NOMO-1 treated with DMSO at 0.1 percent for 48 hours (cell line): Measurements from ENCODE around the gene ALK.

Experiments
- DNase-seq: peaks from one replicate; lab custom pipeline; 2025; ENCODE audit not compliant: unreplicated experiment; lab: John Stamatoyannopoulos, UW

The ALK gene

GRCh38 chr2:29345236-29345635 is 576.1 kb downstream of the ALK start:
- DNase-seq, result no peak

DNA sequence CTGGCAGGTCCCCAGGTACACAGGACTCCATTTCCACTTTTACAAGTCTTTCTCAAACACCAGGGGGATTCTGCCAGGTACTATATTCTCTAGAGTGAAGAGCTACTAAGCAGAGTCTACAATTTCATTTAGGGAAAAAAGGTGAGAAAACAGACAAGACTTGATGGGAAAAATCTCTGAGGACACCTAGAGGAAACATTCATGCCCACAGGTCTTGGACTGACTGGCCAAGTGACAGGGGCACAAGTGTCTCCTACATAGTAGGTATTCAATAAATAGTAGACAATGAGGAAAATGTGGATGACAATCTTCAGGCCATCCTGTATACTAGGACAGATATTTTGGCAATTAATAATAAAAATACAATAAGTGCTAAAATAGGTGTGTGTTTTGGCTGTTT is 577.6 kb downstream of the ALK start:
- no peak for DNase-seq

DNA sequence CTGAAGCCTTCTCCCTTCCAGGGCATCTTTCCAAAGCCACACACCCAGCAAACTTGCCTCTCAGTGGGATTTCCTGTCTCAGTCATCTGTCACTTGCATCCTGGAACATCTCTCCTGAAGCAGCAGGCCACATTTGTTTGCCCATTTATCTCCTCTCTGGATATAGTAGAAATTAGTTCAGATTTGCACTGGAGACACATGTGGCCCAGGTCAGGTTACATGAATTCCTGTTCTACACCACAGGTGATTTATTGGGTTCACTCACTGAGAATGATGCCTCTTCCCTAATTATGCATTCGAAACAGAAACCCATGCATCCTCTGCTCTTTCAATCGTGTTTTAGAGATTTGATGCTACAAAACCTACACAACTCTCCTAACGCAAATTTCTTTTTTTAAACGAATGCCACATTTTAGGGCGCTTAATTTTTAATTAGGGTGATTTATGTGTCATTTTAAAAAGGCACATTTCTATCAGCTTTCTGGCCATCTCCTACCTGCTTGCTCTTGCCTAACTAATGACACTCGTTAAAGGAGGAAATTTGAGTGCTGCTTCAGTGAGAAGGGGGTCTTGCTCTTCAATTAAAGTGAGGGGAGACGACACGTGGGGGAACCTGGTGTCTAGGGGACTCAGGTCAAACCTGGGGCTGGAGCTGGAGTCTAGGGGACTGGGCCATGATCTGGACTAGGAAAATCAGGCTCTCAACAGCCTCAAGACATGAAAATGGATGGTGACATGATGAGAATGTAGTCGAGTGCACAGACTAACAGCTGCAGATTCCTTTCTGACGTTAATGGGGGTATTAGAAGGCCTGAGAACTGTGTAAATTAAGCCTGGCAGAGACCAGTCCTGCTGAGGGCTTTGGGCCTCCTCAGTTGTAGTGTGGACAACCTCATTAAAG is 584.8 kb downstream of the ALK start:
- DNase-seq, result peak; percentile 2

- no peak for DNase-seq
Measured at GRCh38 chr2:29335396-29335795, 586.0 kb downstream of the ALK start.

DNA sequence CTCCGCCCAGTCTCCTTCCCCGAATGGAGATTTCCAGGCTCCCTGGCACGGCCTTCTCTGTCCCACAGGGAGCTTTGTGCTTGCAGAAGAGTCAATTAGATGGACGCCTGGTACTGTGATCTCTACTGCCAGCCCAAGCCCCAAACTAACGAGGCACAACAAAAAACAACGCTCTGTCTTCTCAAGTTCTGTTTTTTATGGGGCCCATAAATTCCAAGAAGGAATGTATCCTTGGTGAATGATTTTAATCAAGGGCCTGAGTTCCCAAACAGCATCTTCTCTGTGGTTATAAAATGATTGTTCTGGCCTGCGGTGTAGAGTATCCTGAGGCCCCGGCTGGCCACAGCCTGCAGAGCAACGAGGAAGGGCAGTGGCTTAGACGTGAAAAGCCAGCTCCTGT is 586.7 kb downstream of the ALK start:
- no peak for DNase-seq

- DNase-seq, result no peak
Measured at GRCh38 chr2:29332540-29332939, 588.8 kb downstream of the ALK start.

GRCh38 chr2:29329899-29330298 is 591.5 kb downstream of the ALK start:
- DNase-seq, result no peak

- no peak for DNase-seq
Measured at GRCh38 chr2:29326926-29327325, 594.5 kb downstream of the ALK start.

- no peak for DNase-seq
Measured at GRCh38 chr2:29325544-29325943, 595.8 kb downstream of the ALK start.

GRCh38 chr2:29323961-29324360 is 597.4 kb downstream of the ALK start:
- no peak for DNase-seq

- no peak for DNase-seq
Measured at GRCh38 chr2:29323301-29323700, 598.1 kb downstream of the ALK start.

DNA sequence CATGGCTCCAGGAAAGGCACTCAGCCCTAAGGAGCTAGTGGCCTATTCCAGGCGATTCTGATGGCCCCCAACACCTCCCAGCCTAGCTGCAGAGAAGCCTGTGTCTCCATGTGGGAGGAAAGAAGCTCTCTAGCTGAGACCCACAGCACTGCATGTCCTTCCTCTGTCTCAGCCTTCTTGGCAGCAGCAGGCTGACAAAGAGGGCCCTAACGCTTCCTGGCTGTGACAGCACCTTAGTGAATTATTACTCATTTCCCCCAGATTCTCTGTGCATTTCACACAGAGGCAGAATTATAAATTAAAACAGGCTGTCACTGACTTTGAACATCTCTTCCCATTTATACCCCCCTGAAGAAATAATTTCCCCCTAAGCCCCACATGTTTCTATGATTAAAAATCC is 599.4 kb downstream of the ALK start:
- peak; percentile 68 for DNase-seq

GRCh38 chr2:29317801-29318485 is 603.4 kb downstream of the ALK start:
- DNase-seq, result peak; percentile 59

GRCh38 chr2:29317077-29317517 is 604.3 kb downstream of the ALK start:
- DNase-seq, result peak; percentile 82

GRCh38 chr2:29314816-29315571 is 606.4 kb downstream of the ALK start:
- peak; percentile 71 for DNase-seq

GRCh38 chr2:29311458-29311857 is 609.9 kb downstream of the ALK start:
- DNase-seq, result no peak

DNA sequence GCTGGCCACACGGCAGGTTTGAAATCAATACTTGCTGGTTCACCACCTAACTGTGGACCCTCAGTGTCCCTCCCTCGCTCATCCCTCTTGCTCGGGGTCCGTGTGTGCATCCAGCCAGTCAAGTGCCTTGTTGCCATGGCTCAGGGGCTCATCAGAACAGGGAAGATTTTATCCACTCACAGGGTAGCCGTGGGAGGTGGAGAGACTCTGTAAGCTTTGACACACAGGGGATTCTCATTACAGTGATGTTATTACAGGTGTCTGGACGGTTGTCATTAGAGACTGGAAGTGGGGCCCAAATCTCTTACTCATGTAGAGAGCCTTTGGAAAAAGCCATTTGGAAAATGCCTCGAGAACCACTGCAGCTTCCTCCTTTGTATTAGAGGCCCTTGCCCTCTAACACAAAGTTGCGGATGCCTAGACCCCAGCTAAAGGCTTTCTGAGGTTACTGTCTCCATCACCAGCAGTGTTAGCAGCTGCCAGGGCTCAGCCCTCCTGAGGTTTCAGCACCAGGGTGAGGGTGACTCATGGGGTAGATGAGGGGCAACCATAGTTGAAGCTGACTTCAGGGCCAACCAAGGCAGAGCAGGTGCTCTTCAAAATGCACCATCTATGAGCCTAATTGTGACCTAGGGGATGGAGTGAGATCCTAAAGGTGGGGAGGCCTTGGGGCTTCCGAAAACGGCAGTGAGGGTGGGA is 610.6 kb downstream of the ALK start:
- no peak for DNase-seq

DNA sequence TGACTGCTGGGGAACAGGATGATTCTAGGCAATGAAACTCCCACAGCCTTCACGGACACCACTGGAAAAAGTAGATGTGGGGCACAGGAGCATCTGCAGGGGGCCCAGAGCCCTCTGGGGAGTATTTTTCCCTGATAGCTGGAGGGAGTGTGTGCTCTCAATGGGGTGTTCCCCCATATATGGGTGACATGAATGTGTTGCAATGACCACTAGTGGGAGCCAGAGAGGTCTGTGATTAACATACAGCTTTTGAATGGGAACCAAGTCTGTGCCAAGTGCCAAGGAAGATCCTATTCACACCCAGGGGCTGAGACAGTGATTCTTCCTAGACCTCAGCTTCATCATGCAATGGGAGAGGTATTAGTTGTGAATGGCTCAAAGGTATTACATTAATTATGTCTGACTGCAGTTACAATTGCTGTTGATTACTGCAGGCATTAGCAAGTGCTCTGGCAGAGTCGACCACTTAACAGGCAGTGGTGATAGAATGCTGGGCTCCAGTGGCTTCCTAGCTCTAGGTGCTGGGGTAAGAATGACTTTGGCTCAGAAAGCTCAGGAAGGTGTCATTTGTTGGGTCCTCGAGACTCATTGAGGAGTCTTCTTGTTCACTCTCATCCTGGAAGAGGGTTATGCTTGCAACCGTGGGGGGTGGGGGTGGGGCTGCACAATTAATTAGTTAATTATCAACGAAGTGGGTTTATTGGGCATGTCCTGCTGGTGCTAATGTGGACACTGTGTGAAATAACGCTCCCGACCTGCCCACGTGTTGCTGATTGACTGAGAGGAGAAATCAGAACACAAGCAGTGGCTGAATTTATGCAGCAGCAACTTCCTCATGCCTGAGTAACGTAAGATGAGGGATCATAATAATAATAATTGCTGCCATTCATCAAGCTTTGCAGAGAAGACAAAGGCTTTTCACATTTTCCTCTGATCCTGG is 612.0 kb downstream of the ALK start:
- DNase-seq, result peak; percentile 55

GRCh38 chr2:29308366-29308765 is 613.0 kb downstream of the ALK start:
- no peak for DNase-seq

DNA sequence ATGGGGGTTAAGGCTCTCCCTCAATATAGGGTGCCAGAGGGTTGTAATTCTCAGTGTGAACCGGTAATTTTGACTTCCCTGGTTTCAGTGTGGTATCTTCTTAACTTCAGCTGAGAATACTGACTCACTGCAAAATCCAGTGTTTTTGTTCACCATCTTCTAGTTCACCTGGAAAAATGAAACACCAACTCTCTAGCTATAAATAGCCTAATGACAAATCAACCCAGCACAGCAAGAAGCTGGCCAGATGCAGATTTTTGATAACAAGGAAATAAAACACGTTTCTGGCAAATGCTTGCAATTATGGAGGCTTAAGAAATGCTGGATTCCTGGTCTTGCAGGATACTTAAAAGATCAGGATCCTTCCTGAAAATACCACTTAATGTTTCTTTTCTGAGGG is 613.9 kb downstream of the ALK start:
- no peak for DNase-seq
